Parathyroid adenoma (tissue), 2 donors: ENCODE data around the gene NCOR1.

ENCODE experiments used
- H2AFZ ChIP-seq: fragments of 300-600 bp; sonication (generic); one replicate; pipeline ENCODE4 v1.7.0; 2017; ENCODE audit warnings: antibody characterized with exemption, mild to moderate bottlenecking
- H3K27ac ChIP-seq: fragments of 300-600 bp; sonication (generic); one replicate; pipeline ENCODE4 v1.7.0; 2017
- H3K27me3 ChIP-seq: fragments of 300-600 bp; sonication (generic); one replicate; pipeline ENCODE4 v1.7.0; 2017; ENCODE audit warnings: low read length; ENCODE audit not compliant: control insufficient read depth, insufficient read depth
- H3K36me3 ChIP-seq: fragments of 300-600 bp; sonication (generic); one replicate; pipeline ENCODE4 v1.7.0; 2017; ENCODE audit warnings: low read length; ENCODE audit not compliant: control insufficient read depth, insufficient read depth
- H3K4me1 ChIP-seq: fragments of 300-600 bp; sonication (generic); one replicate; pipeline ENCODE4 v1.7.0; 2017; ENCODE audit warnings: control low read depth
- H3K4me2 ChIP-seq: fragments of 300-600 bp; sonication (generic); one replicate; pipeline ENCODE4 v1.7.0; 2017; ENCODE audit warnings: low read length
- H3K4me3 ChIP-seq: fragments of 300-600 bp; sonication (generic); one replicate; pipeline ENCODE4 v1.7.0; 2017; ENCODE audit warnings: low read depth, low read length
- H3K79me2 ChIP-seq: fragments of 300-600 bp; sonication (generic); one replicate; pipeline ENCODE4 v1.7.0; 2017; ENCODE audit warnings: control low read depth
- H3K9ac ChIP-seq: fragments of 300-600 bp; sonication (generic); one replicate; pipeline ENCODE4 v1.7.0; 2017; ENCODE audit warnings: mild to moderate bottlenecking
- H3K9me3 ChIP-seq: fragments of 300-600 bp; sonication (generic); one replicate; pipeline ENCODE4 v1.7.0; 2017; ENCODE audit warnings: low read length; ENCODE audit not compliant: control insufficient read depth
- CTCF ChIP-seq: fragments of 300-600 bp; sonication (generic); IDR thresholded peaks from one replicate; pipeline ENCODE4 v1.7.0; 2017; ENCODE audit warnings: antibody characterized with exemption, mild to moderate bottlenecking
- donor health status: primary hyperparathyroidism.

NCOR1 gene

GRCh38 chr17:16083223-16083622 is 132.1 kb downstream of the NCOR1 start:
- no peaks in the 10 kb centered on the region for H3K27me3 ChIP-seq
- TF ChIP-seq CTCF: no peak
- H3K4me2 ChIP-seq: no peak overlapping the region
- H3K36me3 ChIP-seq: no peaks in the 10 kb centered on the region
- H3K9me3 ChIP-seq: no peaks in the 10 kb centered on the region
- no peak overlapping the region for H3K27ac ChIP-seq
- no peak overlapping the region for H3K9ac ChIP-seq
- H2AFZ ChIP-seq: no peak overlapping the region
- no peak overlapping the region for H3K4me3 ChIP-seq
- H3K79me2 ChIP-seq: peaks cover 2% of the 10 kb centered on the region
- H3K4me1 ChIP-seq: no peaks in the 10 kb centered on the region

- Histone ChIP-seq H3K9me3 (no peaks in the 10 kb centered on the region), H3K4me3 (no peak overlapping the region), H3K4me2 (no peak overlapping the region), H3K27ac (no peak overlapping the region), H2AFZ (no peak overlapping the region), H3K9ac (no peak overlapping the region), H3K27me3 (no peaks in the 10 kb centered on the region), H3K36me3 (no peaks in the 10 kb centered on the region), H3K79me2 (peaks cover 2% of the 10 kb centered on the region), H3K4me1 (no peaks in the 10 kb centered on the region)
- TF ChIP-seq CTCF: no peak
Observed at GRCh38 chr17:16081507-16082087, 133.7 kb downstream of the NCOR1 start.

- Histone ChIP-seq H3K9ac (no peak overlapping the region), H3K27ac (no peak overlapping the region), H3K4me3 (no peak overlapping the region), H3K4me2 (no peak overlapping the region), H3K79me2 (peaks cover 2% of the 10 kb centered on the region), H3K4me1 (no peaks in the 10 kb centered on the region), H3K27me3 (no peaks in the 10 kb centered on the region), H3K9me3 (no peaks in the 10 kb centered on the region), H3K36me3 (no peaks in the 10 kb centered on the region), H2AFZ (no peak overlapping the region)
- TF ChIP-seq CTCF: no peak
Observed at GRCh38 chr17:16080366-16080765, 135.0 kb downstream of the NCOR1 start.

DNA sequence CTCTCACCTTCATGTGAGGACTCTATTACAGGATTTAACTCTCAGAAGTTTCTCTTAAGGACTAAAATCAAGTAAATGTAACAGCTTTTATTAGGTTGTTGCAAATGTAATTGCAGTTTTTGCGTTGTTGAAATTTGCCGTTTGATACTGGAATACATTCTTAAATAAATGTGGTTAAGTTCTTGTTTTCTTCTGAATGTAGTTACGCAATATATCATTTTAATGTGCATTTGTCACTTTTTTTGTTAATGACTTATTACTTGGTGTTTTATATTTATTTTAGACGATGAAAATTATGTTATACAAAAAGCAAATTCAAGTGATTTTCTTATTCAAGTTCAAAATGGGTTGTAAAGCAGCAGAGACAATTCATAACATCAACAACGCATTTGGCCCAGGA is 139.4 kb downstream of the NCOR1 start:
- no peaks in the 10 kb centered on the region for H3K79me2 ChIP-seq
- H3K4me2 ChIP-seq: no peak overlapping the region
- no peaks in the 10 kb centered on the region for H3K36me3 ChIP-seq
- H3K27ac ChIP-seq: no peak overlapping the region
- no peak for TF ChIP-seq CTCF
- H3K4me3 ChIP-seq: no peak overlapping the region
- H3K9ac ChIP-seq: no peak overlapping the region
- H3K4me1 ChIP-seq: no peaks in the 10 kb centered on the region
- no peak overlapping the region for H2AFZ ChIP-seq
- H3K9me3 ChIP-seq: no peaks in the 10 kb centered on the region
- H3K27me3 ChIP-seq: no peaks in the 10 kb centered on the region

GRCh38 chr17:16074423-16074822 is 140.9 kb downstream of the NCOR1 start:
- Histone ChIP-seq H2AFZ (no peak overlapping the region), H3K9ac (no peak overlapping the region), H3K27me3 (no peaks in the 10 kb centered on the region), H3K9me3 (no peaks in the 10 kb centered on the region), H3K4me2 (no peak overlapping the region), H3K79me2 (peaks cover 2% of the 10 kb centered on the region), H3K36me3 (no peaks in the 10 kb centered on the region), H3K4me3 (no peak overlapping the region), H3K27ac (no peak overlapping the region), H3K4me1 (no peaks in the 10 kb centered on the region)
- TF ChIP-seq CTCF: no peak
